ENCODE results near the gene RBPMS2.
"Not testable (repeated sequence)": the region's sequence is repeated elsewhere in the genome, so short reads cannot be mapped to it uniquely, and the experiment has no call there.

The RBPMS2 gene

DNA sequence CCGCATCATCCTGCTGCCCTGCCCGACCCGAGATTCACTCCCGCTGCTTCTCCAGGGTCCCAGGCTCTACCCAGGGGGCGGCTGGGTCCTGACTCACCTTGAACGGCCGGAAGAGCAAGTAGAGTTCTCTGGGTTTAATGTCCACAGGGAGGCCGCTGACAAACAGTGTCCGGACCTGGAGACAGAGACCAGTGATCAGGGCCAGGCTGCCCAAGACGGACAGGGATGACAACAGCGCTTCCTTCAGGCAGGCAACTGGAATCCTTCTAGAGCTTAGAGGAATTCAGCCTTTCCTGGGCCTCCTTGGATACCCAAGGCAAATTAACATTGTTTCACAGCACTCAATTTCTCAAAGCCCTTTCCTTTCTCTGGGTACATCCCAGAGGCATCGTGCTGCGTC lies 23.9 kb downstream of the RBPMS2 start:
- DNase-seq, result no peak

DNA sequence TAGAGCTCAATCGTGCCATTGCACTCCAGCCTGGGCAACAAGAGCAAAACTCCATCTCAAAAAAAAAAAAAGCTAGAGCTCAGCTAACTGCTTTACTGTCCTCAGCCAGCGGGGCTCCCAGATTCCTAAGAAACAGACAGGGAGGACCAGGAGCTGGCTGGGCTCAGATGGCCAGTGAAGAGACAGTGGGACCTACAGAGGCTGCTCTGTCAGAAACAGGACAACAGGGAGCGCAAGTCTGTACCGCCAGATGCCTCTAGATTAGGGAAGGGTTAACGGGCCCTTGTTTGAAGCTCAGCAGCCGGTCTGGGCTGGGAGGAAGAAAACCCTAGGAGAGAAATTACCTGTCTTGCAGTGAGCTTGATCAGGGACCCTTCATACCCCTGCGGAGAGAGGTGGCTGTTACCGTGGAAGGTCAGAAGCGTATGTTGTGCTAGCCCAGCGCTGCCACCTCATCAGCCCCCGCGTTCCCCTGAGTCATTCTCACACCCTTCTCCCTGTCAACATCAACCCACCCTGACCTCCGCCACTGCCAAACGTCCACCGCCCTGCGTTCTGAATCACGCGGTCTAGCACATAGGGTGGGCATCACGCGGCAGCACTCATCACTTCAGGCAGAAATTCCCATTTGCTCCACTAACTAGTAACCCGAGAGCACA lies 25.3 kb downstream of the RBPMS2 start:
- peak; percentile 17 for DNase-seq

DNA sequence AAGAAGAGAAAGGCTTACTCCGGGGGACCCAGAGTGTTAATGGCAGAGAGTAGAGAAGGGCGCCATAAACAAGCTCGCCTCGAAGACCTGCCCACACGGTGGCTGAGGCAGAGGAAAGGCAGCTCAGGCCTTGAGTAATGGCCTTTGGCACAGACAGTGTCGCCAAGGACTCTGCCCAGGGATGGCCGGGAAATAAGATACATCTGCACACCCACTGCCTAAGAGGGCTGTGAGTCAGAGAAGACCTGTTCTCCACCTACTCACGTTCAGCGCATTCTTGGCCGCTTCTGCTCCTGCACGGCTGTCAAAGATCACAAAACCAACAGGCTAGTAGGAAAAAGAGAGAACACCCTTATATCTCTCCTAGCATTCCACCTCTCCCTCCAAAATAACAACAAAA lies 26.2 kb downstream of the RBPMS2 start:
- peak; percentile 43 for DNase-seq

DNA sequence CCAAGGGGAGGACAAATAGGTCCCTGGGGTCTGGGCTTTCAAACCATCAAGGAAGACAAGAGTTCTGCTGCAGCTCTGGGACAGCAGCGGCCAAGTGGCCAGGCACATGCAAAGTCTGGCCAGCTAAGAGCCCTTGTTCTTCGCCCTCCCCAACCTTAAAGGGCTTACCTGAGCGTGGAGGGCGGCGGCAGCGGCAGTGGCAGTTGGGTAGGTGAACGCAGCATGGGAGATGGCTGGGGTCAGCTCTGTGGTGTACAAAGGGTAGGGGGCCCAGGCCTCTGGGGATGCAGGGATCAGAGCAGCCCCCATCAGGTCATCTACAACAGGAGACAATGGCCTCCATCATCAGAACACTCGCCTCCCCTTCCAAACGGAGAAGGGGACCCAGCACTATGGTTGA lies 27.1 kb downstream of the RBPMS2 start:
- no peak for DNase-seq

DNA sequence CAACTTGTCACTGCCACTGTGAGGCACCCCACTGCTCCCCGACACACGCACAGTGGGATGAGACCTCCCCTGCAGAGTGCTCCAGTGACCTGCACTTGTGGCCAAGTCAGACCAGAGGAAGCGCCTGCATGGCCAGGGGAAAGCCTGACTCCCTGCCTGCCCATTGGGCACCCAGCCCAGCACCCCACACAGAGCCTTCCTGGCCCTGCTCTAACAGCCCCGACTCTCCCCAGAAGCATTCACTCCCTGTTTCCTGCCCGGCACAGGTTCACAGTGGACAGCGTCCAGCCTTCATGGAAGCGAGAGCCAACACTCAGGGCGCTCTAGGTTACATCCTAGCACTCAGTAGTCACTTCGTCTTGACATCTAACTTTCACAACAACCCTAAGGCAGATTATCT lies 27.8 kb downstream of the RBPMS2 start:
- no peak for DNase-seq

DNA sequence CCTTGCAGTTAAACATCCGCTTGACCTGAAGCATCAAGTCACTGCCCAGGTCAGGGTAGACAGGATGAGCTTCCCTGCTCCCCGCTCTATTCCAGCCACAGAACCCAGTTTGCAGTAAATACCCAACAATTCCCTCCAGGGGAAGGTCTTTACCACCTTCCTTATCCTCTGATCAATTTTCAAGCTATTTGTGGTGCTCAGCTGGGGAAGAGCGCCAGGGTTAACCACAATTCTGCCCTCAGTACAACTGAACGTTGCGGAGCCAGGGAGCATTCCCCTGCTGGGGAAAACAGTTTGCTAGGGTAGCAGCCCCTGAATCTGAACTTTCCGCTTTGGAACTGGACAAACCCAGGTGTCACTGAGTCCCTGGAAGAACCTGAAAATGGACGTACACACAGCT lies 28.5 kb downstream of the RBPMS2 start:
- DNase-seq, result no peak

DNA sequence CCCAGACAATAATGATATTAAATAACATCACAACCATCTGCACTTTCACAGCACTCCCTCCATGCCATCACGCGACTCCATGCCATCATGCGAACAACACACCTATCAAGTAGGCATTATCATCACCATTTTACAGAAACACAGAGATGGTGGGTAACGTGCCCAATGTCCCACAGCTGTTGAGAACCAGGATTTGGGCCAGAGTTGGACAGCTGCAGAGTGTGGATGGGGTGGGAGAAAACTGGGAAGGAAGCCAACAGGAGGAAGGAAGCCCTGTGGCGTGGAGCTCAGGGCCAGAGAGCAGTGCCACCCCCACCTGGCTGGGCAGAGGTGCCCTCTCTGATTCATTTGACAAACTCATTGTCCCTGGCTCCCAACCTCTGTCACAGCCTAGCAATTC lies 29.0 kb downstream of the RBPMS2 start:
- DNase-seq, result no peak

DNA sequence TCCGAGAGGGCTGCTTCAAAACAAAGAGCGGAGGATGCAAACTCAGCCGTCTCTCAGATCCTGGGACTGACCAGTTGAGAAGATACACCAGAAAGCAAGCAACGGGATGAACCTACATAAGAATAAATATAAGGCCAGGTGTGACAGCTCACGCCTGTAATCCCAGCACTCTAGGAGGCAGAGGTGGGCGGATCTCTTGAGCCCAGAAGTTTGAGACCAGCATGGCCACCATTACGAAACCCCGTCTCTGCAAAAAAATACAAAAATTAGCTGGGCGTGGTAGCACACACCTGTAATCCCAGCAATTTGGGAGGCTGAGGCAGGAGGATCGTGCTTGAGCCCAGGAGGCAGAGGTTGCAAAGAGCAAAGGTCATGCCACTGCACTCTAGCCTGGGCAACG lies 31.7 kb downstream of the RBPMS2 start:
- DNase-seq, result no peak

DNA sequence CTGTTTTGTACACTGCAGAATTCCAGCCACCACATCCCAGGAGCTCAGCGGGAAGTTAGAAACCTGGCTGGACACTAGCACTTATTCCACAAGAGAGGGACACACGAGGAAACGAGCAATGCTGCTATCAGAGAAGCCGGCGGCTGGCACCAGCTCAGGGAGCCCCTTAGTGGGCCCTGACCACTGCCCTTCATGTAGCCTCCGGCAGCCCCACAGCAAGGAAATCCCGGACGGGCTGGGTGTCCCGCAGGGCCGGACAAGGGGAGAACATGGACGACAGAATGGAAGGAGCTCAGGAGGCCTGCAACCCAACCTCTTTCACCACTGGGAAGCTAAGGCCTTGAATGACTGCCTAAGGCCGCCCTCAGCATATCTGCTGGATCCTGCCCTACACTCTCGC lies 32.5 kb downstream of the RBPMS2 start:
- no peak for DNase-seq

DNA sequence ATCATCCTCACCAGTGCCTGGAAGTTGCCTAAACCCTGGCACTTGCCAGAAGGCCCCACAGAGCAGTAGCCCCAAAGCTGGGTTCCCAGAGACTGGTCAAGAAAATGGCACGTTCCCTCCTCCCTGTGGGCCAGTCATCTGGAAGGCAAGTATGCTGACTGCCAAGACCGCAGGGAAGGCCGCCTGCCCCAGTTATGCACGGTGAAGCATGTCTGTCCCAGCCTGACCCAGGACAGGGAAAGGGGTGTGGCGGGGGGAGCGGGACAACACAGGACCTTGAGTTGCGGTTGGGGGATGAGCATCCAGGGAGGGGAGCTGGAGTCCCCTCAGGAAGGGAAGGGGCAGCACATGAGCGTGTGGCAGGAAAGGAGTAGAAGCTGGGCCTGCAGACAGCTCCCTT lies 33.0 kb downstream of the RBPMS2 start:
- DNase-seq, result no peak

DNA sequence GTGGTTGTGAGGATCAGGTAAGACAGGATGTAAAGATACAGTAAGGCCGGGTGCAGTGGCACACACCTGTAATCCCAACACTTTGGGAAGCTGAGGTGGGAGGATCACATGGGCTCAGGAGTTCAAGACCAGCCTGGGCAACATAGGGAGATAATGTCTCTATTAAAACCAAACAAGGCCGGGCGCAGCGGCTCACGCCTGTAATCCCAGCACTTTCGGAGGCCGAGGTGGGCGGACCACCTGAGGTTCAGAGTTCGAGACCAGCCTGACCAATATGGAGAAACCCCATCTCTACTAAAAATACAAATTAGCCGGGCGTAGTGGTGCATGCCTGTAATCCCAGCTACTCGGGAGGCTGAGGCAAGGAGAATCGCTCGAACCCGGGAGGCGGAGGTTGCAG lies 33.7 kb downstream of the RBPMS2 start:
- DNase-seq, result not testable (repeated sequence)

DNA sequence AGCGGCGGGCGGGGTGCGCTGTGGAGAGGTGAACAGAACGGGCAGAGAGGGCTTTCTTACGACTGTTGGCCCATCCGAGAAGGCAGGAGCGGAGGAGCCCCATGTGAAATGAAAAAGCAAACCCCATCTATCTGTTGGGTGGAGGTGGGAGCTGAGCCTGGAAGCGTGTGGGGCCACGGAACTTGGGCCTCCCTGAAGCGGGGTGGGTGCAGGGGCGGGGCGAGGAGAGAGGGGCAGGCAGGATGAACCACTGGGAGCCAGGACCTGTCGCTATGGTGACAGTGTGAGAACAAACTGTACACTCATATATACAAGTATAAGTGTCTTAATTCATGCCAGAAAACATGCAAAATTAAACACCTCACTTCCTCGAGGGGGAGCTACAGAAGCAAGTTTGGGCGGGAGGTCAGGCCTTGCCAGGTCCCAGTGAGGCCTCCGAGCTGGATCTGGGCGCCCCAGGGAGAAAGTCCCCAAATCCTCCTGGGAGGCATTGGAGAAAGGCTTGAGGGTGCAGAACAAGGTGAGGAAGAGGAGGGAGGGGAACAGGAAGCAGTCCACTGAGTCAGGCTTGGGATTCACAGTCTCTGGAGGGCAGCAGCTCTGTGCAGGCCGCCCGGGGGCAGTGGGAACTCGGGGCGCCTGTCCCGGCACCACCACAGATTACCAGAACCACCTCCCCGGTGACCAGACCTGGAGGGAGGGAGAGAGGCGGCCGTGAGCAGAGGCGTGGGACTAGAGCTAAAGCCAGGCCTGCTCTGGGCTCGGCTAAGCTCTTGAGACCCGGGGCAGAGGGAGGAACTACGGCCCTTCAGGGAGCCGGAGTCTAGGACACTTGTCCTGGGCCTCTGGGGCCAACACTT lies 34.8 kb downstream of the RBPMS2 start:
- peak; percentile 27 for DNase-seq

DNA sequence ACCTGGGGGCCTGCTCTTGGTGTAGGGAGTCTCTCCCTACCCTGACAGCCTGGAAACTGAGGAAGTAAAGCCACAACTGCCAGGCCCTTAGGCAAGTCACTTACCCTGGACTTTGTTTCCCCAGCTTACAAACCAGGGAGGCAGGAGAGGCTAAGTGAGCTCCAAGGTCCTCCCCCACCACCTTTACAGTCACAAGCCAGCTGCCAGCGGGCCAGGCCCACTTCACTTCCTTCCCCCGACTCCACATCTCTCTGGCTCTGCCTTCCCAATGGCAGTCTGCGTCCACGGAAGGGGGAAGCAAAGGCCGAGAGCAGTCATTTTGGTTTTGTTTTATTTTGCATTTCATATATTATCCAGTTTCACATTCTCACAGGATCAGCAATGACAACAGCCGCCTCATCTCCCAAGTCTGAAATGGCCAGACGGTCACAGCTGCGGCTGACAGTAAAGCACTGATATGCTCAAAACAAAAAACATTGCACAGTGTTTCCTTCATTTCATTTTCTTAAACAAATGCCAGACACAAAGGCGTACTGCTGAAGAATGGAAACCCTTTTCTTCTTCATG lies 35.7 kb downstream of the RBPMS2 start:
- no peak for DNase-seq

DNA sequence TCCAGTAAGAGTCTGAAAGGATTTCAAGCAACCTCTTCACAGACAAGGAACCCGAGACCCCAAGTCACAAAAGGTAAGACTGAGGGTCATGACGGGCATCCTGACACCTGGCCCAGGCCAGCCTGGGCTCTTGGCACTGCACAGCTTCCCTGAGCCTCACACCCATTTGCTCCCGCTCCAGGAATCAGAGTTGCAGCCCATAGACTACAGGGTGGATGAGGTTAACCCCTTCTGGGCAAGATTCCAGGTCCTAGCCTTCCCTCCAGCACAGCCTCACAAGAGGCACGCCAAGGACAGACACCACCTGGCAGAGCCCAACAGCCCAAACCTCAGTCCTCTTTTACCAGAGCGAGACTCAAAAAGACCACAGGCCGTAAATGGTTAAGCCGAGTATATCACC lies 36.2 kb downstream of the RBPMS2 start:
- DNase-seq, result no peak

DNA sequence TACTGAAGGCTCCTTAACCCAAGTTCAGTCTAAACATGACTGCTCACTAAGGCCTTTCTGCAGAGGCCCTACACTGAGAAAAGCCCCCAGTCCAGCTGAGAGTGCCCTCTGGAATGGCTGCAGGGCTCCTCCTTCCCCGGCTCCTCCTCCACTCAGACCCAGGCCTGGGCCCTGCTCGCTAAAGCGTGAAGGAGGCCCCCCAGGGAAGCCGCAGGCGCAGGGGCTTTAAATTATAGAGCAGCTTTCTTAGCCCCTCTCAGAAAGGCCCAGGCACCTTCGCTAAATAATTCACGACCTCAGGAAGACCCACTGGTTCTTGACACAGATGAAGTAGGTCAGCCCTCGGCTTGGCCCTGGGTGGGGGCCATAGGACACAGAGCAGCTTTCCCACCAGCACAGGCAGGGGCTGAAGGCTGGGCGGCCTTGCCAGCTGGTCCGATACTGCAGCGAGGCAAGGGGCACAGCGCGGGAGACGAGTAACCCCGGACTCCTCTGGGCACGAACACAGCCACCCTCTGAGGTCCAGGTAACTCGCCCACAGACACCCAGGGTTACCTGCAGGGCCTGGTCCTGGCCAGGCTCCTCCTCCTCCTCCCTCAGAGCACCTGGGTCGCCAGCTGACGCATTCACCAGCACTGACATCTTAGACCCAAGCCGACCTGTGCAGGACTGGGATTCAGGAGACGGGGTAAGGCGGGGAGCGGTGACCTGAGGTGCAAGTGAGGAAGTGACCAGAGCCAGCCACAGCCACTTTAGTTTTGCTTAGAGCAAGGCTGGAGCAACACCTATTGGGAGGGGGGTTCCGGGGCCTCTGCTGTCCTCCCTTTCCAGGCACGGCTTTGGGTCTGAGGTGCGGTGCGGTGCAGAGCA lies 36.9 kb downstream of the RBPMS2 start:
- DNase-seq, result no peak

DNA sequence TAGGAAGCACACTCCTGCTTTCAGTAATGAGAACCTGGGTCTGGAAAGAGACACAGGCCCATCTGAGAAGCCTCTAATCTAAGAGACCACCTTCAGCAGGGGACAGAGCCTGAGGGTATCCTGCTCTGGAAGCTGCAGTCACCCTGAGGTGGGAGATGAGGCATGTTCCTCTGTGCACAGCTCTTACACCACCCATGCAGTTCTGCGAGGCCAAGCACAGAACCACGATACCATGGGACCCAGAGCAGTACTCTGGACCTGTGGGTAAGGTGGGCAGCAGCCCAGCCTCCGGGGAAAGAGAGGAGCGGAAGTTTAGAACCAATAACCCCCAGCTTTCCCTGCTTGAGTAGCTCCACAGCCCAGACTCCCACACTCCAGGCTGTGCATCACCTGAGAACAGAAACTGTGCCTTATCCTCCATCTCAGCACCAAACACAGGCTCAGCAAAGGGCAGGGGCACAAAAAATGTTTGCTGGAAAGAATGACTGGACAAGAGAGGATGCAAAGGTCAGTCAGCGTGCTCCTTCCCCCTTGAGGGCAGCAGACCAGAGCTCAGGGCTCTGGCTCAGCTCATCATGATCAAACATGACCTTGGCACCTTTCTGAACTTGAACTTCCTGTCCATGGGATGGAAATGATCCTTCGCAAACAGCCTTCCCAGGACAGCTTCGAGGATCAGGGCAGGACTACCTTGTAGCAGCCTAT lies 43.1 kb downstream of the RBPMS2 start:
- DNase-seq, result no peak

DNA sequence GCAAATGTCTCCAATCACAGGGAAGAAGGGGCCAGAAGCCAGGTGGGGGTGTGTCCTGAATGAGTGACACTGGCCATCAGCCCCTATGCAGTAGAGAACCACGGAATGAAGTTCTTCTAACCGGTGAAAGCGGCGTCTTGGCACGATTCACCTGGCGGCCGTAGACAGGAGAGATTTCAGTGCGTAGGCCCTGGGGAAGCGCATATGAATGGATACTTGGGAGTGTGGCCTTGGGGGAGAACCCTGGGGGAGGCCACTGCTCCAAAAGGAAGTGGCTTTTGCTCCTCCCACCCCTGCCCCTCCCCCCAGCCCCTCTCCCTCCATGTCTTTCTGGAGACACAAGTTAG lies 43.6 kb downstream of the RBPMS2 start:
- DNase-seq, result no peak

DNA sequence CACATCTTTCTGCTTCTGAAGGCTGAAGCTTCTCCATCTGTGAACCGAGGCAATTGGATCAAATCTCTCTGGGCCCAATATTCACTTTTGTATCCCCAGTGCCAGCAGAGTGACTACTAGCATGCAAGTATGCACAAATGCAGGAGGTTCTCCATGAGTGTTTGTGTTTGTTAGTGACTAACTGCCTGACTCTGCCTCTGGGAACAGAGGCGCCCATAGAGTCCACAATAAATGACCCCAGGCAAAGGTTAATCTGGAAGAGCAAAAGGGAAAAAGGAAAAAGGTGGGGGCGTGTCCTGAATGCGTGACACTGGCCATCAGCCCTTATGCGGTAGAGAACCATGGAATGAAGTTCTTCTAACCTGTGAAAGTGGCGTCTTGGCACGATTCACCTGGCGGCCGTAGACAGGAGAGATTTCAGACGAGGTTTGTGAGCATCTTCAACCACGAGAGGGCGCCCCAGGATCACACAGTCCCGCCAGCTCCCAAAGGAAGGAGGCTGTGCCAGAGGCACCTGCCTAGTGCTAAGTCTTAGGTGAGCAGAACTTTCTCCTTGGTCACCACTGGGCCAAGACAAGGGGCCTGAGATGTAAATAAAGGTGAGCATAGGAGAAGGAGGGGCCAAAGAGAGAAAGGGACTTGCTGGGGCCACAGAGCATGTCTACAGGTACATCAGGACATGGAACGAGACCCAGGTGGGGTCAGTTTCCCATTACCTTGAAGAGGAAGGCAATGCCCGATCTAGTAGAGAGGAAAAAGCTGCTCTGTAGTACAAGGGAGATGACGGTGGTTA lies 44.2 kb downstream of the RBPMS2 start:
- DNase-seq, result peak; percentile 63

DNA sequence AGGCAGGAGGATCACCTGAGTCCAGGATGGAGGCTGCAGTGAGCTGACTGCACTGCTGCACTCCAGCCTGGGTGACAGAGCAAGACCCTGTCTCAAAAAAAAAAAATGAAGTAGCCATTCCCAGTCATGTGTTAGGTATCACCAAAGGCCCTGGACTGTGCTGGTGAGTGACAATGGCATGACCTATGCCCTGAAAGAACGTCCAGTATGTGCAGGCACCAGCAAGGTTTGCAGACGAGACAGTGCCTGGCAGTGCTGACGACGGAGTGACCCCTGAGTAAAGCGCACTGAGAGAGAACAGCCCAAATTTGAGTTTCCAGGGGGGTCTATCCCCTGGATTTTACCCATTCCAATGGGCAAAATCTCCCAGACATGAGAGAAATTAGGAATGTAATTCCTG lies 45.2 kb downstream of the RBPMS2 start:
- no peak for DNase-seq

DNA sequence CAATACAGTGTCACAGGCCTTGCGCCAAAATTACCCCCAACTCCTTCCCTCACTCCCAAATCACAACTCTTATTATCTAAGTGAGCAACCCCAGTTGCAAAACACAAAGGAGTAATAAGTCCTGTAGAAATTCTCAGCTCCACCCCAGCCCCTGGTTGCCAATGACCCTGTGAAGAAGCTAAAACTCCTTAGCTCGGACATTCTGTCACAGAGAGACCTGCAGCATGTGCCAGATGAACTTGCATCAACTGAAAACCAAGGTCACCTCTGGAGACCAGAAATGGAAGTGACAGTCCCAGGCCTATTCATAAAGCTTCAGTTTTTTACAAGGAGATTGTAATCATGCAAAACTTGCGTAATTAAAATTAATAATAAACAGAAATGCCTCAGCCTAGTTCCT lies 55.2 kb downstream of the RBPMS2 start:
- DNase-seq, result no peak

DNA sequence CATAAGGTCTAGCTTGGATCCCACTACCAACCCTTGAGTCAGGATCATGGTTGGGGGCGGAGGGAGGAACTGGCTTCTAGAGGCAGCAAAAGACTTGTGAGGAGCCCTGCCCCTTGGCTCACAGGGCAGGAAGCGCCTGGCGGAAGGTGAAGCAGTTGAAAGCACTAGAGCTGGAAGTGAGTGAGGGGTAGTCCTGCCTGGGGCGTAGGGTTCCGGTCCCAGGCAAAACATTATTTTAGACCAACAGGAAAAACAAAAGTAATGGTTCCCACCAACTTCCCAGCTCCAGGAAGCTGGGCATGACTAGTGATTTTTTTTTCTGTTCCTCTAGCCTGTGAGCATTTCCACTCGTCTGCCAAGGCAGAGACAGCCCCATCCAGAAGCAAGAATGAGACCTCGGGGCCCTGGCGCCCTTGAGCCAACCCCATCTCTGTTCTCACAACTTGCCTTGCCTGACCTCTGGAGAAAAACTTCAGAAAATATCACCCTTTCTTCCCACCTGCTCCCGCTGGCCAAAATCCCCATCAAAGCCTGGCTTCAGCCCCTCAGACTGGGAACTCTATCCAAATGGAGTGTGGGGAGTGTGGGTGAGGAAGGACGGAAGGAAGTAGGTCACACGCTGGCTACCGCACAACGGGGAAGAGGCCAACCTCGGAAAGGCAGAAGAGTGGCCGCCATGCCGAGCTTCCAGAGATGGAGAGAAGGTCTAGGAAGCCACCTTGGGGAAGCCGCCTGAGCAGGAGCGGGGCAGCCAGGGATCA lies 57.5 kb downstream of the RBPMS2 start:
- no peak for DNase-seq
